ENCODE results near the gene ERRFI1.
"Not testable (repeated sequence)": the region's sequence is repeated elsewhere in the genome, so short reads cannot be mapped to it uniquely, and the experiment has no call there.

Gene ERRFI1

GRCh38 chr1:7970246-7970645 is 55.9 kb downstream of the ERRFI1 start:
- no peak for DNase-seq (ENCODE audit: insufficient read length, low spot score)
- FAIRE-seq, result no peak
- TF ChIP-seq POLR2A (IDR thresholded peaks at IDR 0.05; ENCODE audit: low read depth, low read length), result no peak

GRCh38 chr1:7967651-7968050 is 58.5 kb downstream of the ERRFI1 start:
- DNase-seq (ENCODE audit: insufficient read length, low spot score), result no peak
- FAIRE-seq, result no peak
- TF ChIP-seq POLR2A (IDR thresholded peaks at IDR 0.05; ENCODE audit: low read depth, low read length), result no peak

- no peak for DNase-seq (ENCODE audit: insufficient read length, low spot score)
- TF ChIP-seq POLR2A (IDR thresholded peaks at IDR 0.05; ENCODE audit: low read depth, low read length), result no peak
- no peak for FAIRE-seq
These were observed 58.9 kb downstream of the ERRFI1 start for GRCh38 chr1:7967196-7967595.

- DNase-seq (ENCODE audit: insufficient read length, low spot score) (no peak), FAIRE-seq (no peak)
- no peak for TF ChIP-seq POLR2A (IDR thresholded peaks at IDR 0.05; ENCODE audit: low read depth, low read length)
These were observed 61.6 kb downstream of the ERRFI1 start for GRCh38 chr1:7964476-7964875.

GRCh38 chr1:7963841-7964240 is 62.3 kb downstream of the ERRFI1 start:
- DNase-seq (ENCODE audit: insufficient read length, low spot score); FAIRE-seq: not testable (repeated sequence)

GRCh38 chr1:7963378-7963730 is 62.8 kb downstream of the ERRFI1 start:
- DNase-seq (ENCODE audit: insufficient read length, low spot score); FAIRE-seq: not testable (repeated sequence)

- no peak for TF ChIP-seq POLR2A (IDR thresholded peaks at IDR 0.05; ENCODE audit: low read depth, low read length)
- DNase-seq (ENCODE audit: insufficient read length, low spot score) (no peak), FAIRE-seq (no peak)
These were observed 63.3 kb downstream of the ERRFI1 start for GRCh38 chr1:7962636-7963377.

- FAIRE-seq (no peak), DNase-seq (ENCODE audit: insufficient read length, low spot score) (no peak)
- no peak for TF ChIP-seq POLR2A (IDR thresholded peaks at IDR 0.05; ENCODE audit: low read depth, low read length)
These were observed 64.1 kb downstream of the ERRFI1 start for GRCh38 chr1:7962014-7962335.

Measured in H54 (cell line).